ENCODE results near the gene TENM3.

The TENM3 gene

DNA sequence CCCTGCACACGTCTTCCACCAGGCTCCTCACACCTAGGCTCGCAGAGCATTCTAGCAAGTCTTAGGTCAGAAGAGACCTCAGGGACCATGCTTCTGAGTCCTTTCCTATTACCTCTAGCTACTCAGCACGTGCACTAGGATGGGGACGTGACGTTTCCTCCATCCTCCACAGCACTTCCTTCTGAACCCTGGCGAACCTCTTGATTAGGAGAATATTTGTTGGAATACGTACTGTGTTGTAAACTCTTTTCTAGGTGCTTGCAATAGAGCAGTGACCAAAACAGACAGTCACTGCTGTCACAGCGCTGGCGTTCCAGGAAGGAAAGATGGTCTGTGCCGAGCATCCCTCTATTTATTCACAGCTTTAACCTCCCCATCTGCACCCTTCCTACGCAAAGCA lies 12.9 kb upstream of the TENM3 start:
- Histone ChIP-seq H2AFZ (ENCODE audit: low read length) (no peak overlapping the region), H3K27me3 (ENCODE audit: insufficient read depth, low read length) (no peaks in the 10 kb centered on the region), H3K9me2 (ENCODE audit: low read depth, low read length) (no peaks in the 10 kb centered on the region), H3K79me2 (ENCODE audit: insufficient read depth, low read length) (no peaks in the 10 kb centered on the region), H3F3A (ENCODE audit: insufficient read depth, low read length) (no peaks in the 10 kb centered on the region), H3K27ac (ENCODE audit: low read depth, low read length, poor library complexity, severe bottlenecking) (no peak overlapping the region), H3K4me3 (ENCODE audit: low read depth, low read length, poor library complexity, severe bottlenecking) (no peak overlapping the region), H4K20me1 (ENCODE audit: insufficient read depth, low read length) (no peaks in the 10 kb centered on the region), H3K9ac (ENCODE audit: low read length) (no peak overlapping the region), H3K4me1 (ENCODE audit: insufficient read depth, low read length, severe bottlenecking) (no peaks in the 10 kb centered on the region), H3K36me3 (ENCODE audit: insufficient read depth, low read length) (no peaks in the 10 kb centered on the region), H3K4me2 (ENCODE audit: low read length) (no peak overlapping the region), H3K9me3 (ENCODE audit: low read length) (no peaks in the 10 kb centered on the region)
- no peak for TF ChIP-seq CTCF (IDR thresholded peaks at IDR 0.05; ENCODE audit: low read length)

DNA sequence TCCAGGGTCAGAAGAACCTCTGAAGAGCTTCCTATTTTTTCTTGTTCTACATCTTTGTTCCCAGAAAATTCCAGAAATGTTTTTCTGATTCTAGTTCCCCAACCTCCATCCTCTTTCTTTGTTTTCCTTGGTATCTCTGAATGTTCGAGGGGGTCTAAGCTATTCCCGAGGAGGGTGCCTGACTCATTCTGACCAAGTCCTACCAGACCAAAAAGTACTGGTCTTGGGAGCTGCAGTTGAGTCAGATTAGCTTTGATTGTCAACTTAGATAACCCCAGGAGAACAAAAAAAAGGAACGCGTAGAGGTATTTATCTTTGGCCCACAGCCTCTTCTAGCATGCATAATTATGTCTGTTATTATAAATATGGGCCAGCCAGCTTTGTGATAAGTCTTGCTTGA lies 12.1 kb upstream of the TENM3 start:
- no peaks in the 10 kb centered on the region for H3K36me3 ChIP-seq (ENCODE audit: insufficient read depth, low read length)
- H3K4me2 ChIP-seq (ENCODE audit: low read length) = no peak overlapping the region
- no peak overlapping the region for H3K9ac ChIP-seq (ENCODE audit: low read length)
- no peak overlapping the region for H2AFZ ChIP-seq (ENCODE audit: low read length)
- no peaks in the 10 kb centered on the region for H3K4me1 ChIP-seq (ENCODE audit: insufficient read depth, low read length, severe bottlenecking)
- no peaks in the 10 kb centered on the region for H3F3A ChIP-seq (ENCODE audit: insufficient read depth, low read length)
- H4K20me1 ChIP-seq (ENCODE audit: insufficient read depth, low read length) = no peaks in the 10 kb centered on the region
- H3K9me2 ChIP-seq (ENCODE audit: low read depth, low read length) = no peaks in the 10 kb centered on the region
- H3K27ac ChIP-seq (ENCODE audit: low read depth, low read length, poor library complexity, severe bottlenecking) = no peak overlapping the region
- H3K4me3 ChIP-seq (ENCODE audit: low read depth, low read length, poor library complexity, severe bottlenecking) = no peak overlapping the region
- TF ChIP-seq EZH2 (IDR thresholded peaks at IDR 0.05; ENCODE audit: borderline replicate concordance, low read length) (no peak), CTCF (IDR thresholded peaks at IDR 0.05; ENCODE audit: low read length) (no peak)
- H3K27me3 ChIP-seq (ENCODE audit: insufficient read depth, low read length) = no peaks in the 10 kb centered on the region
- no peaks in the 10 kb centered on the region for H3K79me2 ChIP-seq (ENCODE audit: insufficient read depth, low read length)
- H3K9me3 ChIP-seq (ENCODE audit: low read length) = no peaks in the 10 kb centered on the region

DNA sequence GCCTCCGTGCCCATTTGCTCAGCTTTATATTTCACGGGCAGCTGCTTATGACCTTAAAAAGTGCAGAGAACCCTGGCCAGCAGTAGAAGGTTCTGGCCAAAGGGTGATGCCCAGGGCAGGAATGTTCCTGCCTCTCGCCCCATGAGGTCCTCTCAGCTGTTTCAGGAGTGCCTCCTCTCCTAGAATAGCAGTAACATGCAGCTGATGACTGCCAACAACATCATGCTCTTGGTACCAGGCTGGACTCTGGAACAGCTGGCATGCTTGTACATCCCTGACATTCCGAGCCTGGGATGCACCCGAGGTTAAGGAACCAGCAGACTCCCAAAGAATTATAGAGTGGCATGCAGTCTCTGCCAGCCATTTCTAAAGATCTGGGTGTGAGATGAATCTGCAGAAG lies 11.7 kb upstream of the TENM3 start:
- Histone ChIP-seq H3K9me3 (ENCODE audit: low read length) (no peaks in the 10 kb centered on the region), H3K9me2 (ENCODE audit: low read depth, low read length) (no peaks in the 10 kb centered on the region), H3K36me3 (ENCODE audit: insufficient read depth, low read length) (no peaks in the 10 kb centered on the region), H3K4me3 (ENCODE audit: low read depth, low read length, poor library complexity, severe bottlenecking) (no peak overlapping the region), H3K79me2 (ENCODE audit: insufficient read depth, low read length) (no peaks in the 10 kb centered on the region), H4K20me1 (ENCODE audit: insufficient read depth, low read length) (no peaks in the 10 kb centered on the region), H3K27ac (ENCODE audit: low read depth, low read length, poor library complexity, severe bottlenecking) (no peak overlapping the region), H3F3A (ENCODE audit: insufficient read depth, low read length) (no peaks in the 10 kb centered on the region), H3K9ac (ENCODE audit: low read length) (no peak overlapping the region), H2AFZ (ENCODE audit: low read length) (no peak overlapping the region), H3K27me3 (ENCODE audit: insufficient read depth, low read length) (no peaks in the 10 kb centered on the region), H3K4me1 (ENCODE audit: insufficient read depth, low read length, severe bottlenecking) (no peaks in the 10 kb centered on the region), H3K4me2 (ENCODE audit: low read length) (no peak overlapping the region)
- TF ChIP-seq CTCF (IDR thresholded peaks at IDR 0.05; ENCODE audit: low read length) = no peak
- no peak for TF ChIP-seq EZH2 (IDR thresholded peaks at IDR 0.05; ENCODE audit: borderline replicate concordance, low read length)
